HepG2 (cell line): ENCODE measurements around the gene HOXC12. TPM values are rescaled to one million over a fixed set of nuclear protein-coding genes. Genes with fewer than 3 reads are reported as not detected.

Source experiments
- ZNF253 ChIP-seq: sonication (generic); formaldehyde crosslinking; IDR thresholded peaks from 2 replicates; pipeline ENCODE4 v1.8.0; 2022; ENCODE audit warnings: mild to moderate bottlenecking, missing genetic modification reagents, borderline replicate concordance
- polyA plus RNA-seq, 8 experiments: library from polyadenylated mRNA; depleted of rRNA in 3 of 8; stranded (reverse) in 7 of 8; unstranded in 1 of 8; fragments of >200 nt; fragmentation: Illumina TruSeq in 4 of 8; extraction: Trizol in 4 of 8; gene quantifications; 2 replicates each; pipeline versions ENCODE4 v1.2.1 to v1.2.3, GENCODE V29; 2011 to 2016; ENCODE audit warnings: low read depth in 4 of 8, missing spikeins in 1 of 8, mixed read lengths in 1 of 8; ENCODE audit not compliant: insufficient read depth in 1 of 8
- total RNA-seq, 5 experiments: library from RNA; depleted of rRNA; stranded (reverse); fragments of >200 nt; fragmentation: Illumina TruSeq; extraction: Trizol; gene quantifications; 2 replicates each; pipeline ENCODE4 v1.2.3, GENCODE V29; 2016; ENCODE audit warnings: low read depth in 1 of 5
- TF ChIP-seq, protein P1 (sequence below): sonication (generic); formaldehyde crosslinking; IDR thresholded peaks from 2 replicates; pipeline ENCODE4 v1.5.0; 2020; ENCODE audit warnings: mild to moderate bottlenecking, missing genetic modification reagents, borderline replicate concordance

The HOXC12 gene
- total and polyA plus RNA-seq, 2 of the 13 experiments (the other 11 are each of a cell fraction or from before 2014, with no cell fraction given), result not detected

DNA sequence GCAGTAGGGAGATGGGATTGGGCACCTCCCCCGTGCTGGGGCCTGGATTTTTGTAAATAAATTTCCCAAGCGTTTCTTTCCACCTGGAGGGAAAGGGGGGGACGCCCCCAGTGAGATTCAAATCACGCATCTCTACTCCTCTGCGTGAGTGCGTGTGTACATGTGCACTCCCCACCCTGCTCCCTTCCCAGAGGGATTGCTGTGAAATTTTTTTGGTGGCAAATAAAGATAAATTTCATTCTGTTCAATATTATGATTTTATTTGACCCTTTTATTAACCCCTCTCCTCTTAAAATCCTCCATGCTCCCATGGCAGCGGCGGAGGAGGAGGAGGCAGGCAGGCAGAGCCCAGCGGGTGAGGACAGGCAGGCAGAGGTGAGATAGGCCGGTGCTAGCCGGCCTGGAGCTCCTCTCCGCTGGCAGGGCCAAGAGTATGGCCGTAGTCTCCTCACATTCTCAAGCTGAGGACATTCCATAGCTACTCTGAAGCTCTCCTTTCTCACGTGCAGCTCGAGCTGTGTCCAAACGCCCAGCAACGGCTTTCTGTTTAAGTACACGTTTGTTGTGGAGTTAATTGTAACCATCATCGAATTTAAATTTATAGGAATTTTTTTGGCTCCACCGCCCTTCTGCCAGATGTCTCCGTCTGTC lies 21.6 kb downstream of the HOXC12 start (continued):
- TF ChIP-seq, protein P1, sequence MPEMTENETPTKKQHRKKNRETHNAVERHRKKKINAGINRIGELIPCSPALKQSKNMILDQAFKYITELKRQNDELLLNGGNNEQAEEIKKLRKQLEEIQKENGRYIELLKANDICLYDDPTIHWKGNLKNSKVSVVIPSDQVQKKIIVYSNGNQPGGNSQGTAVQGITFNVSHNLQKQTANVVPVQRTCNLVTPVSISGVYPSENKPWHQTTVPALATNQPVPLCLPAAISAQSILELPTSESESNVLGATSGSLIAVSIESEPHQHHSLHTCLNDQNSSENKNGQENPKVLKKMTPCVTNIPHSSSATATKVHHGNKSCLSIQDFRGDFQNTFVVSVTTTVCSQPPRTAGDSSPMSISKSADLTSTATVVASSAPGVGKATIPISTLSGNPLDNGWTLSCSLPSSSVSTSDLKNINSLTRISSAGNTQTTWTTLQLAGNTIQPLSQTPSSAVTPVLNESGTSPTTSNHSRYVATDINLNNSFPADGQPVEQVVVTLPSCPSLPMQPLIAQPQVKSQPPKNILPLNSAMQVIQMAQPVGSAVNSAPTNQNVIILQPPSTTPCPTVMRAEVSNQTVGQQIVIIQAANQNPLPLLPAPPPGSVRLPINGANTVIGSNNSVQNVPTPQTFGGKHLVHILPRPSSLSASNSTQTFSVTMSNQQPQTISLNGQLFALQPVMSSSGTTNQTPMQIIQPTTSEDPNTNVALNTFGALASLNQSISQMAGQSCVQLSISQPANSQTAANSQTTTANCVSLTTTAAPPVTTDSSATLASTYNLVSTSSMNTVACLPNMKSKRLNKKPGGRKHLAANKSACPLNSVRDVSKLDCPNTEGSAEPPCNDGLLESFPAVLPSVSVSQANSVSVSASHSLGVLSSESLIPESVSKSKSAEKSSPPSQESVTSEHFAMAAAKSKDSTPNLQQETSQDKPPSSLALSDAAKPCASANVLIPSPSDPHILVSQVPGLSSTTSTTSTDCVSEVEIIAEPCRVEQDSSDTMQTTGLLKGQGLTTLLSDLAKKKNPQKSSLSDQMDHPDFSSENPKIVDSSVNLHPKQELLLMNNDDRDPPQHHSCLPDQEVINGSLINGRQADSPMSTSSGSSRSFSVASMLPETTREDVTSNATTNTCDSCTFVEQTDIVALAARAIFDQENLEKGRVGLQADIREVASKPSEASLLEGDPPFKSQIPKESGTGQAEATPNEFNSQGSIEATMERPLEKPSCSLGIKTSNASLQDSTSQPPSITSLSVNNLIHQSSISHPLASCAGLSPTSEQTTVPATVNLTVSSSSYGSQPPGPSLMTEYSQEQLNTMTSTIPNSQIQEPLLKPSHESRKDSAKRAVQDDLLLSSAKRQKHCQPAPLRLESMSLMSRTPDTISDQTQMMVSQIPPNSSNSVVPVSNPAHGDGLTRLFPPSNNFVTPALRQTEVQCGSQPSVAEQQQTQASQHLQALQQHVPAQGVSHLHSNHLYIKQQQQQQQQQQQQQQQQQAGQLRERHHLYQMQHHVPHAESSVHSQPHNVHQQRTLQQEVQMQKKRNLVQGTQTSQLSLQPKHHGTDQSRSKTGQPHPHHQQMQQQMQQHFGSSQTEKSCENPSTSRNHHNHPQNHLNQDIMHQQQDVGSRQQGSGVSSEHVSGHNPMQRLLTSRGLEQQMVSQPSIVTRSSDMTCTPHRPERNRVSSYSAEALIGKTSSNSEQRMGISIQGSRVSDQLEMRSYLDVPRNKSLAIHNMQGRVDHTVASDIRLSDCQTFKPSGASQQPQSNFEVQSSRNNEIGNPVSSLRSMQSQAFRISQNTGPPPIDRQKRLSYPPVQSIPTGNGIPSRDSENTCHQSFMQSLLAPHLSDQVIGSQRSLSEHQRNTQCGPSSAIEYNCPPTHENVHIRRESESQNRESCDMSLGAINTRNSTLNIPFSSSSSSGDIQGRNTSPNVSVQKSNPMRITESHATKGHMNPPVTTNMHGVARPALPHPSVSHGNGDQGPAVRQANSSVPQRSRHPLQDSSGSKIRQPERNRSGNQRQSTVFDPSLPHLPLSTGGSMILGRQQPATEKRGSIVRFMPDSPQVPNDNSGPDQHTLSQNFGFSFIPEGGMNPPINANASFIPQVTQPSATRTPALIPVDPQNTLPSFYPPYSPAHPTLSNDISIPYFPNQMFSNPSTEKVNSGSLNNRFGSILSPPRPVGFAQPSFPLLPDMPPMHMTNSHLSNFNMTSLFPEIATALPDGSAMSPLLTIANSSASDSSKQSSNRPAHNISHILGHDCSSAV (CRISPR knock-in tag), result no peak
- no peak for TF ChIP-seq ZNF253
